Liver (tissue), 9 donors: ENCODE results near the gene GUCA2A. TPM values are rescaled to one million over a fixed set of nuclear protein-coding genes. Genes with fewer than 3 reads are reported as not detected.

Experiments
- DNase-seq: peaks from one replicate; pipeline ENCODE4 v3.0.0-alpha.2; 2017; ENCODE audit warnings: low spot score
- H3K27ac ChIP-seq, 2 donors: one replicate each; pipeline ENCODE4 v1.7.0; 2013; ENCODE audit warnings: inconsistent platforms in 2 of 2, low read length in 2 of 2, control low read depth in 1 of 2, low read depth in 1 of 2, mild to moderate bottlenecking in 1 of 2
- H3K27me3 ChIP-seq, 4 donors: one replicate each; pipeline versions ENCODE4 v1.6.1 to v1.7.0; 2013; ENCODE audit warnings: low read length in 3 of 4, inconsistent platforms in 1 of 4, mild to moderate bottlenecking in 1 of 4, moderate library complexity in 1 of 4; ENCODE audit not compliant: control insufficient read depth in 4 of 4, insufficient read depth in 4 of 4
- H3K36me3 ChIP-seq, 4 donors: one replicate each; pipeline versions ENCODE4 v1.6.1 to v1.7.0; 2013; ENCODE audit warnings: low read length in 3 of 4, mild to moderate bottlenecking in 3 of 4, low read depth in 1 of 4, moderate library complexity in 1 of 4; ENCODE audit not compliant: control insufficient read depth in 4 of 4, insufficient read depth in 3 of 4
- H3K4me1 ChIP-seq, 4 donors: one replicate each; pipeline versions ENCODE4 v1.6.1 to v1.7.0; 2013; ENCODE audit warnings: low read length in 3 of 4, mild to moderate bottlenecking in 3 of 4, moderate library complexity in 1 of 4; ENCODE audit not compliant: control insufficient read depth in 4 of 4, insufficient read depth in 4 of 4
- H3K4me3 ChIP-seq, 3 donors: one replicate each; pipeline versions ENCODE4 v1.6.1 to v1.7.0; 2013; ENCODE audit warnings: low read length in 3 of 3, control low read depth in 1 of 3, low read depth in 1 of 3, mild to moderate bottlenecking in 1 of 3
- H3K9ac ChIP-seq, 2 donors: one replicate each; pipeline ENCODE4 v1.7.0; 2013; ENCODE audit warnings: low read length in 2 of 2, mild to moderate bottlenecking in 2 of 2, moderate library complexity in 2 of 2, control low read depth in 1 of 2, low read depth in 1 of 2
- H3K9me3 ChIP-seq, 4 donors: one replicate each; pipeline versions ENCODE4 v1.6.1 to v1.7.0; 2013; ENCODE audit warnings: low read length in 3 of 4; ENCODE audit not compliant: control insufficient read depth in 4 of 4
- ATF3 ChIP-seq: IDR thresholded peaks from 2 replicates; pipeline ENCODE4 v1.6.1; 2016; ENCODE audit warnings: antibody characterized with exemption
- CTCF ChIP-seq: fragments of 150-350 bp; IDR thresholded peaks from 2 replicates; pipeline ENCODE4 v1.5.1; 2017; ENCODE audit warnings: improper control_type of control experiment, low read depth, low read length; ENCODE audit not compliant: missing input control
- EGR1 ChIP-seq, 2 donors: IDR thresholded peaks; 2 replicates each; pipeline ENCODE4 v1.6.1; 2016 to 2018; ENCODE audit warnings: antibody characterized with exemption in 2 of 2, low read depth in 2 of 2
- FOXA1 ChIP-seq: IDR thresholded peaks from 2 replicates; pipeline ENCODE4 v1.6.1; 2016; ENCODE audit warnings: antibody characterized with exemption
- FOXA2 ChIP-seq: IDR thresholded peaks from 2 replicates; pipeline ENCODE4 v1.6.1; 2016; ENCODE audit warnings: antibody characterized with exemption
- GABPA ChIP-seq, 2 donors: IDR thresholded peaks in 1 of 2; conservative IDR thresholded peaks in 1 of 2; 2 replicates each; pipeline ENCODE4 v1.6.1; 2016; ENCODE audit warnings: antibody characterized with exemption in 2 of 2, mild to moderate bottlenecking in 1 of 2, moderate library complexity in 1 of 2
- HNF4A ChIP-seq, 2 donors: conservative IDR thresholded peaks; 2 replicates each; pipeline ENCODE4 v1.6.1; 2016; ENCODE audit warnings: antibody characterized with exemption in 2 of 2, mild to moderate bottlenecking in 2 of 2
- HNF4G ChIP-seq: IDR thresholded peaks from 2 replicates; pipeline ENCODE4 v1.6.1; 2016; ENCODE audit warnings: antibody characterized with exemption
- MAX ChIP-seq: IDR thresholded peaks from 2 replicates; pipeline ENCODE4 v1.6.1; 2016; ENCODE audit warnings: antibody characterized with exemption
- REST ChIP-seq: IDR thresholded peaks from 2 replicates; pipeline ENCODE4 v1.6.1; 2016; ENCODE audit warnings: antibody characterized with exemption, mild to moderate bottlenecking
- SP1 ChIP-seq: IDR thresholded peaks from 2 replicates; pipeline ENCODE4 v1.6.1; 2018; ENCODE audit warnings: antibody characterized with exemption, mild to moderate bottlenecking
- TAF1 ChIP-seq: conservative IDR thresholded peaks from 2 replicates; pipeline ENCODE4 v1.6.1; 2016; ENCODE audit warnings: antibody characterized with exemption, mild to moderate bottlenecking
- ZBTB33 ChIP-seq: IDR thresholded peaks from 2 replicates; pipeline ENCODE4 v1.6.1; 2016; ENCODE audit warnings: antibody characterized with exemption
- WGBS: extraction: QIAGEN DNeasy Blood & Tissue Kit; methylation state at CpG from one replicate; pipeline ENCODE4 v1.1.7; 2013; 5-methylcytosine and 5-hydroxymethylcytosine counted together
- polyA plus RNA-seq, 2 donors: library from polyadenylated mRNA; stranded (reverse) in 1 of 2; unstranded in 1 of 2; fragments of 200-250 nt in 1 of 2; fragments of >200 nt in 1 of 2; fragmentation: Nextera tagmentation in 1 of 2; extraction: Ambion mirVana in 1 of 2; gene quantifications; one replicate each; pipeline versions ENCODE4 v1.2.1 to v1.2.3, GENCODE V29; 2013 to 2015
- total RNA-seq, 2 donors: library from RNA; depleted of rRNA; stranded (reverse); fragments of >200 nt; gene quantifications; one replicate each; pipeline ENCODE4 v1.2.3, GENCODE V29; 2014
- donor health status: healthy.
- donor health status: healthy.
- donor health status: healthy.
- donor health status: healthy.
- donor health status: healthy.

GUCA2A gene
- total and polyA plus RNA-seq, 4 donors, result not detected

- Histone ChIP-seq H3K36me3 (no peaks in the 10 kb centered on the region), H3K9ac (no peak overlapping the region), H3K27me3 (no peaks in the 10 kb centered on the region), H3K4me1 (no peaks in the 10 kb centered on the region), H3K9me3 (no peaks in the 10 kb centered on the region), H3K27ac (no peak overlapping the region), H3K4me3 (no peak overlapping the region)
- WGBS, result 88% methylated on average over 10 of the region's 10 CpGs
- TF ChIP-seq MAX (no peak), FOXA1 (no peak), GABPA (IDR thresholded peaks at IDR 0.05 in 1 of 2, conservative IDR thresholded peaks at IDR 0.05 in 1 of 2) (no peak), TAF1 (no peak), FOXA2 (no peak), ZBTB33 (no peak), CTCF (no peak), HNF4A (conservative IDR thresholded peaks at IDR 0.05) (no peak), HNF4G (no peak), REST (no peak), SP1 (no peak)
- DNase-seq, result no peak
These were observed 30.6 kb downstream of the GUCA2A start for GRCh38 chr1:42133809-42134526.

GRCh38 chr1:42133390-42133789, 31.2 kb downstream of the GUCA2A start:
- WGBS, result 84% methylated on average over 5 of the region's 5 CpGs
- no peaks in the 10 kb centered on the region for H3K27me3 ChIP-seq
- no peak overlapping the region for H3K4me3 ChIP-seq
- no peak for DNase-seq
- no peaks in the 10 kb centered on the region for H3K36me3 ChIP-seq
- TF ChIP-seq ZBTB33 (no peak), ATF3 (no peak), EGR1 (IDR thresholded peaks at IDR 0.05; ENCODE audit: low read depth in 2 of 2) (no peak)
- no peaks in the 10 kb centered on the region for H3K4me1 ChIP-seq
- H3K27ac ChIP-seq, result no peak overlapping the region
- no peak overlapping the region for H3K9ac ChIP-seq
- no peaks in the 10 kb centered on the region for H3K9me3 ChIP-seq
